Tibial artery (tissue), 4 donors: ENCODE data around the gene OSM.

Experiments used
- DNase-seq, 2 donors: peaks; one replicate each; pipeline ENCODE4 v3.0.0-alpha.2; 2019
- H3K27ac ChIP-seq, 2 donors: fragments of 200-600 bp; sonication (generic) in 1 of 2; 1 replicate in 1 of 2; 2 replicates in 1 of 2; pipeline ENCODE4 v1.5.1; 2018 to 2019; ENCODE audit warnings: mild to moderate bottlenecking in 1 of 2
- H3K27me3 ChIP-seq, 2 donors: fragments of 200-600 bp; sonication (generic) in 1 of 2; one replicate each; pipeline versions ENCODE4 v1.5.1 to v1.6.0; 2016 to 2019
- H3K36me3 ChIP-seq, 3 donors: fragments of 200-600 bp; sonication (generic) in 2 of 3; one replicate each; pipeline ENCODE4 v1.5.1; 2016 to 2019; ENCODE audit warnings: mild to moderate bottlenecking in 2 of 3
- H3K4me1 ChIP-seq, 4 donors: fragments of 200-600 bp; sonication (generic) in 2 of 4; 1 replicate in 3 of 4; 2 replicates in 1 of 4; pipeline ENCODE4 v1.5.1; 2016 to 2019
- H3K4me3 ChIP-seq, 2 donors: fragments of 200-600 bp; sonication (generic) in 1 of 2; 1 replicate in 1 of 2; 2 replicates in 1 of 2; pipeline ENCODE4 v1.5.1; 2018 to 2019; ENCODE audit warnings: mild to moderate bottlenecking in 2 of 2
- H3K9me3 ChIP-seq, 3 donors: fragments of 200-600 bp; sonication (generic) in 1 of 3; one replicate each; pipeline ENCODE4 v1.5.1; 2016 to 2019
- CTCF ChIP-seq, 2 experiments: fragments of 200-600 bp in 1 of 2; fragments of 450-650 bp in 1 of 2; IDR thresholded peaks; one replicate each; pipeline ENCODE4 v1.5.1; 2017 to 2019; ENCODE audit warnings: antibody characterized with exemption in 2 of 2, mild to moderate bottlenecking in 1 of 2, moderate library complexity in 1 of 2
- intact Hi-C: fragments of 100-400 bp; cut with DNase I; formaldehyde crosslinking; loops from one replicate; pipeline ENCODE4 v1.15.0; 2023; ENCODE audit warnings: low total_unique reads

OSM gene

GRCh38 chr22:30296324-30296723, 29.7 kb upstream of the OSM start:
- no peak overlapping the region for H3K4me3 ChIP-seq
- DNase-seq: no peak
- H3K27ac ChIP-seq: no peak overlapping the region
- intact Hi-C loops: no loop called here
- no peak for TF ChIP-seq CTCF (IDR thresholded peaks at IDR 0.05)
- H3K27me3 ChIP-seq: no peaks in the 10 kb centered on the region
- no peaks in the 10 kb centered on the region for H3K9me3 ChIP-seq
- H3K4me1 ChIP-seq: peaks cover 2 to 59% (median 5%) of the 10 kb centered on the region in 4 donors
- H3K36me3 ChIP-seq: peaks cover 55 to 100% (median 98%) of the 10 kb centered on the region in 3 donors

- Histone ChIP-seq H3K9me3 (no peaks in the 10 kb centered on the region), H3K4me1 (peaks cover 9 to 62% (median 11%) of the 10 kb centered on the region in 4 donors), H3K4me3 (no peak overlapping the region), H3K27ac (no peak overlapping the region), H3K36me3 (peaks cover 48 to 92% (median 92%) of the 10 kb centered on the region in 3 donors), H3K27me3 (no peaks in the 10 kb centered on the region)
- no peak for DNase-seq
- intact Hi-C loops: no loop called here
- TF ChIP-seq CTCF (IDR thresholded peaks at IDR 0.05): no peak
These were observed 28.9 kb upstream of the OSM start for GRCh38 chr22:30295576-30295975.

GRCh38 chr22:30294830-30295229, 28.2 kb upstream of the OSM start:
- Histone ChIP-seq H3K36me3 (peaks cover 45 to 85% (median 85%) of the 10 kb centered on the region in 3 donors), H3K4me1 (peaks cover 16 to 62% (median 18%) of the 10 kb centered on the region in 4 donors)
- intact Hi-C loops: no loop called here

GRCh38 chr22:30294066-30294465, 27.4 kb upstream of the OSM start:
- no peak for DNase-seq
- no peak overlapping the region for H3K4me3 ChIP-seq
- intact Hi-C loops: no loop called here
- no peaks in the 10 kb centered on the region for H3K27me3 ChIP-seq
- peaks cover 16 to 61% (median 18%) of the 10 kb centered on the region in 4 donors for H3K4me1 ChIP-seq
- TF ChIP-seq CTCF (IDR thresholded peaks at IDR 0.05): no peak
- no peaks in the 10 kb centered on the region for H3K9me3 ChIP-seq
- H3K27ac ChIP-seq: no peak overlapping the region
- H3K36me3 ChIP-seq: peaks cover 45 to 77% (median 77%) of the 10 kb centered on the region in 3 donors

More at GRCh38 chr22:30294830-30295229, 28.2 kb upstream of the OSM start:
- Histone ChIP-seq H3K9me3 (no peaks in the 10 kb centered on the region), H3K4me3 (no peak overlapping the region), H3K27me3 (no peaks in the 10 kb centered on the region), H3K27ac (peak overlapping the region in 1 of 2 donors; percentile 9)
- TF ChIP-seq CTCF (IDR thresholded peaks at IDR 0.05): no peak
- no peak for DNase-seq

- no peaks in the 10 kb centered on the region for H3K27me3 ChIP-seq
- no peak overlapping the region for H3K4me3 ChIP-seq
- H3K9me3 ChIP-seq: no peaks in the 10 kb centered on the region
- H3K36me3 ChIP-seq: peaks cover 37 to 67% (median 67%) of the 10 kb centered on the region in 3 donors
- no peak overlapping the region for H3K27ac ChIP-seq
- intact Hi-C loops: no loop called here
- peaks cover 17 to 61% (median 25%) of the 10 kb centered on the region in 4 donors for H3K4me1 ChIP-seq
- no peak for TF ChIP-seq CTCF (IDR thresholded peaks at IDR 0.05)
- DNase-seq: no peak
These were observed 26.4 kb upstream of the OSM start for GRCh38 chr22:30293026-30293425.
